ENCODE data around the gene SGSH. TPM values are rescaled to one million over a fixed set of nuclear protein-coding genes. Genes with fewer than 3 reads are reported as not detected.

Gene SGSH
- total RNA-seq (2022): 39.5 and 42.8 TPM in 2 replicates
- Bru-seq, nascent RNA: percentile 61 among the genes with signal in this experiment
- percentile 71 among the genes with signal in this experiment for BruChase-seq, experiment 1, labeled RNA remaining after a 2-hour chase
- percentile 80 among the genes with signal in this experiment for BruChase-seq, experiment 2, labeled RNA remaining after a 6-hour chase
- long read RNA-seq, full-length matches to known transcripts: 14 of 39 reads
- long read RNA-seq, partial matches to known transcripts: 5 of 39 reads
- long read RNA-seq, other reads (novel, unspliced or antisense): 20 of 39 reads

- DNase-seq: peak; percentile 86 to 89
- Histone ChIP-seq H3K4me1 (peaks cover 6% of the 10 kb centered on the region; the same call in 1 of the 2 replicates), H3K9me3 (no peaks in the 10 kb centered on the region), H3K36me3 (ENCODE audit: control insufficient read depth, insufficient read depth, low read length) (peaks cover 3% of the 10 kb centered on the region), H3K27me3 (replicated peaks; ENCODE audit: control insufficient read depth, insufficient read depth, low read length) (no peaks in the 10 kb centered on the region), H3K4me3 (ENCODE audit: low read depth, low read length) (peak within 1 kb of the TSS; percentile 82)
- intact Hi-C loops (cut with micrococcal nuclease; ENCODE audit: unreplicated experiment): loop anchor here (5.0 kb wide), 1 partner anchor 73 kb away; the partner anchor contains the start of gene EIF4A3
- H3K27ac Mint-ChIP-seq (ENCODE audit: unreplicated experiment): peak within 1 kb of the TSS; percentile 88
- peak; percentile 2 to 15 for TF ChIP-seq CTCF (IDR thresholded peaks at IDR 0.05; ENCODE audit: insufficient read depth in 1 of 2, low read depth in 1 of 2, low read length in 1 of 2, severe bottlenecking in 1 of 2, unreplicated experiment in 1 of 2)
- ChIA-PET CTCF (interaction anchor here (0.6 to 1.0 kb wide), 2 partner anchors 96 to 119 kb away, joined by 3 to 5 read pairs; partner anchors contain the start of gene GAA), POLR2A (interaction anchor here (0.6 to 1.0 kb wide), 5 partner anchors 10 to 432 kb away, joined by 3 to 8 read pairs (median 4); partner anchors contain the start of gene RNF213)
- peaks cover 8% of the 10 kb centered on the region for H3K4me1 Mint-ChIP-seq (ENCODE audit: low read depth, unreplicated experiment)
- no peaks in the 10 kb centered on the region for H3K27me3 Mint-ChIP-seq (ENCODE audit: insufficient read depth, unreplicated experiment)
- H3K9me3 Mint-ChIP-seq (ENCODE audit: unreplicated experiment): no peaks in the 10 kb centered on the region
- H3K36me3 Mint-ChIP-seq (ENCODE audit: insufficient read depth, unreplicated experiment): peaks cover 34% of the 10 kb centered on the region
- BruUV-seq (replicated peaks): no TSS peak
- peak within 1 kb of the TSS; percentile 96 for H3K4me3 Mint-ChIP-seq (ENCODE audit: unreplicated experiment)
Observed at GRCh38 chr17:80220054-80220735, at the start of gene SGSH, which contains the start of gene SLC26A11. TSS of gene SGSH (minus strand) at chr17:80220333. CDS start at chr17:80220313, 20 bp downstream. TSS of gene SLC26A11 (plus strand) at chr17:80220427. CDS start at chr17:80221561, 1,134 bp downstream.

GRCh38 chr17:80269405-80269807 is 49.3 kb upstream of the SGSH start:
- no peaks in the 10 kb centered on the region for H3K9me3 Mint-ChIP-seq (ENCODE audit: unreplicated experiment)
- ChIA-PET POLR2A (no interaction called here), CTCF (no interaction called here)
- intact Hi-C loops (cut with micrococcal nuclease; ENCODE audit: unreplicated experiment): no loop called here
- H3K27me3 Mint-ChIP-seq (ENCODE audit: insufficient read depth, unreplicated experiment): no peaks in the 10 kb centered on the region
- Histone ChIP-seq H3K27me3 (replicated peaks; ENCODE audit: control insufficient read depth, insufficient read depth, low read length) (no peaks in the 10 kb centered on the region), H3K36me3 (ENCODE audit: control insufficient read depth, insufficient read depth, low read length) (0 out of 2 replicates have a peak, but pooled peaks cover 1% of the 10 kb centered on the region), H3K9me3 (no peaks in the 10 kb centered on the region), H3K4me1 (no peaks in the 10 kb centered on the region), H3K4me3 (ENCODE audit: low read depth, low read length) (no peak overlapping the region)
- peaks cover 25% of the 10 kb centered on the region for H3K36me3 Mint-ChIP-seq (ENCODE audit: insufficient read depth, unreplicated experiment)
- no peak overlapping the region for H3K27ac Mint-ChIP-seq (ENCODE audit: unreplicated experiment)
- no peak for TF ChIP-seq CTCF (IDR thresholded peaks at IDR 0.05; ENCODE audit: insufficient read depth in 1 of 2, low read depth in 1 of 2, low read length in 1 of 2, severe bottlenecking in 1 of 2, unreplicated experiment in 1 of 2)
- H3K4me3 Mint-ChIP-seq (ENCODE audit: unreplicated experiment): no peak overlapping the region
- DNase-seq: no peak
- no peaks in the 10 kb centered on the region for H3K4me1 Mint-ChIP-seq (ENCODE audit: low read depth, unreplicated experiment)
- no TSS peak for BruUV-seq (replicated peaks)

- Histone ChIP-seq H3K4me3 (ENCODE audit: low read depth, low read length) (no peak overlapping the region), H3K36me3 (ENCODE audit: control insufficient read depth, insufficient read depth, low read length) (0 out of 2 replicates have a peak, but pooled peaks cover 1% of the 10 kb centered on the region), H3K4me1 (0 out of 2 replicates have a peak, but pooled peaks cover under 1% of the 10 kb centered on the region), H3K27me3 (replicated peaks; ENCODE audit: control insufficient read depth, insufficient read depth, low read length) (no peaks in the 10 kb centered on the region), H3K9me3 (no peaks in the 10 kb centered on the region)
- intact Hi-C loops (cut with micrococcal nuclease; ENCODE audit: unreplicated experiment): no loop called here
- no peaks in the 10 kb centered on the region for H3K9me3 Mint-ChIP-seq (ENCODE audit: unreplicated experiment)
- TF ChIP-seq CTCF (IDR thresholded peaks at IDR 0.05; ENCODE audit: insufficient read depth in 1 of 2, low read depth in 1 of 2, low read length in 1 of 2, severe bottlenecking in 1 of 2, unreplicated experiment in 1 of 2): no peak
- no peak for DNase-seq
- H3K36me3 Mint-ChIP-seq (ENCODE audit: insufficient read depth, unreplicated experiment): peaks cover 20% of the 10 kb centered on the region
- H3K27ac Mint-ChIP-seq (ENCODE audit: unreplicated experiment): no peak overlapping the region
- H3K4me1 Mint-ChIP-seq (ENCODE audit: low read depth, unreplicated experiment): no peaks in the 10 kb centered on the region
- no peak overlapping the region for H3K4me3 Mint-ChIP-seq (ENCODE audit: unreplicated experiment)
- ChIA-PET CTCF (no interaction called here), POLR2A (no interaction called here)
- no peaks in the 10 kb centered on the region for H3K27me3 Mint-ChIP-seq (ENCODE audit: insufficient read depth, unreplicated experiment)
- BruUV-seq (replicated peaks): no TSS peak
Observed at GRCh38 chr17:80268427-80268826, 48.3 kb upstream of the SGSH start.

Measured in Caco-2 (cell line).